HEK293 (cell line): ENCODE data around the gene CDH22.
A peak's percentile ranks its signal among the peaks of the same experiment; 100 is the strongest.

Experiments used
- CTCF ChIA-PET: fragments of 350-600 bp; formaldehyde crosslinking; extraction: SDS; loops from one replicate; lab custom pipeline; 2021; ENCODE audit warnings: antibody characterized with exemption; lab: Yijun Ruan, JAX
- POLR2A ChIA-PET: fragments of 300-600 bp; formaldehyde crosslinking; extraction: SDS; loops from one replicate; lab custom pipeline; 2020; ENCODE audit warnings: antibody characterized with exemption, inconsistent platforms; lab: Yijun Ruan, JAX
- H3K27ac ChIP-seq: fragments of 200-500 bp; sonication (Bioruptor generic); 2 replicates; pipeline ENCODE4 v1.5.1; 2014; ENCODE audit warnings: low read depth, low read length, control low read depth, inconsistent platforms; ENCODE audit errors: extremely low read depth
- H3K36me3 ChIP-seq, 2 experiments: fragments of 200-500 bp in 1 of 2; sonication (Bioruptor generic) in 1 of 2; 1 replicate in 1 of 2; 2 replicates in 1 of 2; pipeline ENCODE4 v1.5.1; 2014 to 2017; ENCODE audit warnings: inconsistent platforms in 2 of 2, low read length in 2 of 2; ENCODE audit not compliant: control insufficient read depth in 2 of 2, insufficient read depth in 1 of 2
- H3K4me1 ChIP-seq: fragments of 200-500 bp; sonication (Bioruptor generic); 2 replicates; pipeline ENCODE4 v1.5.1; 2014; ENCODE audit warnings: mild to moderate bottlenecking, low read length, inconsistent platforms; ENCODE audit not compliant: control insufficient read depth, insufficient read depth
- H3K4me3 ChIP-seq: 2 replicates; pipeline ENCODE4 v1.5.1; 2011; ENCODE audit warnings: low read depth, mild to moderate bottlenecking, control low read depth, low read length, moderate library complexity
- H3K9me3 ChIP-seq: fragments of 200-500 bp; sonication (Bioruptor generic); 2 replicates; pipeline ENCODE4 v1.5.1; 2014; ENCODE audit warnings: low read depth, low read length, inconsistent platforms; ENCODE audit not compliant: control insufficient read depth, insufficient read depth
- AEBP2 ChIP-seq: fragments of 450-650 bp; formaldehyde crosslinking; IDR thresholded peaks from 2 replicates; pipeline ENCODE4 v1.5.1; 2016; ENCODE audit warnings: missing biosample characterization, missing genetic modification characterization, borderline replicate concordance
- GLIS2 ChIP-seq: fragments of 450-650 bp; formaldehyde crosslinking; IDR thresholded peaks from 2 replicates; pipeline ENCODE4 v1.5.1; 2016; ENCODE audit warnings: missing biosample characterization, missing genetic modification characterization
- IKZF3 ChIP-seq: fragments of 450-650 bp; IDR thresholded peaks from 2 replicates; pipeline ENCODE4 v1.5.0; 2018; ENCODE audit warnings: missing biosample characterization, mild to moderate bottlenecking, missing genetic modification characterization, moderate library complexity
- KLF17 ChIP-seq: fragments of 450-650 bp; formaldehyde crosslinking; IDR thresholded peaks from 2 replicates; pipeline ENCODE4 v1.5.1; 2016; ENCODE audit warnings: missing biosample characterization, missing genetic modification characterization
- KLF8 ChIP-seq: fragments of 450-650 bp; formaldehyde crosslinking; IDR thresholded peaks from 2 replicates; pipeline ENCODE4 v1.5.1; 2016; ENCODE audit warnings: missing biosample characterization, missing genetic modification characterization
- PRDM1 ChIP-seq: fragments of 450-650 bp; formaldehyde crosslinking; IDR thresholded peaks from 2 replicates; pipeline ENCODE4; 2016; ENCODE audit warnings: missing biosample characterization, missing genetic modification characterization
- SCRT2 ChIP-seq: fragments of 450-650 bp; formaldehyde crosslinking; IDR thresholded peaks from 2 replicates; pipeline ENCODE4 v1.5.1; 2016; ENCODE audit warnings: missing biosample characterization, missing genetic modification characterization
- ZNF121 ChIP-seq: fragments of 450-650 bp; formaldehyde crosslinking; IDR thresholded peaks from 2 replicates; pipeline ENCODE4 v1.5.1; 2016; ENCODE audit warnings: missing biosample characterization, missing genetic modification characterization
- ZNF133 ChIP-seq: fragments of 450-650 bp; formaldehyde crosslinking; IDR thresholded peaks from 2 replicates; pipeline ENCODE4 v1.5.1; 2016; ENCODE audit warnings: missing biosample characterization, missing genetic modification characterization
- ZNF16 ChIP-seq: fragments of 450-650 bp; formaldehyde crosslinking; IDR thresholded peaks from 2 replicates; pipeline ENCODE4 v1.5.1; 2016; ENCODE audit warnings: low read depth, missing biosample characterization, missing genetic modification characterization
- ZNF169 ChIP-seq: fragments of 450-650 bp; formaldehyde crosslinking; IDR thresholded peaks from 2 replicates; pipeline ENCODE4 v1.5.1; 2016; ENCODE audit warnings: missing biosample characterization, missing genetic modification characterization
- ZNF214 ChIP-seq: fragments of 450-650 bp; formaldehyde crosslinking; IDR thresholded peaks from 2 replicates; pipeline ENCODE4 v1.5.1; 2017; ENCODE audit warnings: missing biosample characterization, mild to moderate bottlenecking, missing genetic modification characterization, borderline replicate concordance
- ZNF23 ChIP-seq: fragments of 450-650 bp; formaldehyde crosslinking; IDR thresholded peaks from 2 replicates; pipeline ENCODE4 v1.5.1; 2016; ENCODE audit warnings: missing biosample characterization, missing genetic modification characterization, borderline replicate concordance
- ZNF311 ChIP-seq: fragments of 450-650 bp; formaldehyde crosslinking; IDR thresholded peaks from 2 replicates; pipeline ENCODE4 v1.5.1; 2017; ENCODE audit warnings: missing biosample characterization, missing genetic modification characterization, borderline replicate concordance
- ZNF398 ChIP-seq: fragments of 450-650 bp; formaldehyde crosslinking; IDR thresholded peaks from 2 replicates; pipeline ENCODE4 v1.5.1; 2017; ENCODE audit warnings: missing biosample characterization, missing genetic modification characterization
- ZNF404 ChIP-seq: fragments of 450-650 bp; formaldehyde crosslinking; IDR thresholded peaks from 2 replicates; pipeline ENCODE4 v1.5.1; 2017; ENCODE audit warnings: missing biosample characterization, missing genetic modification characterization
- ZNF510 ChIP-seq: fragments of 450-650 bp; formaldehyde crosslinking; IDR thresholded peaks from 2 replicates; pipeline ENCODE4 v1.5.1; 2018; ENCODE audit warnings: mild to moderate bottlenecking, missing genetic modification characterization, missing biosample characterization; ENCODE audit not compliant: insufficient replicate concordance
- ZNF600 ChIP-seq: fragments of 450-650 bp; formaldehyde crosslinking; IDR thresholded peaks from 2 replicates; pipeline ENCODE4 v1.5.1; 2016; ENCODE audit warnings: missing biosample characterization, missing genetic modification characterization
- ZNF670 ChIP-seq: fragments of 450-650 bp; formaldehyde crosslinking; IDR thresholded peaks from 2 replicates; pipeline ENCODE4 v1.5.1; 2016; ENCODE audit warnings: missing biosample characterization, missing genetic modification characterization, low read depth
- ZNF791 ChIP-seq: fragments of 450-650 bp; formaldehyde crosslinking; IDR thresholded peaks from 2 replicates; pipeline ENCODE4 v1.5.1; 2016; ENCODE audit warnings: missing biosample characterization, missing genetic modification characterization
- TF ChIP-seq, protein P1 (sequence below): fragments of 450-650 bp; formaldehyde crosslinking; IDR thresholded peaks from 2 replicates; pipeline ENCODE4 v1.5.0; 2017; ENCODE audit warnings: missing biosample characterization, missing genetic modification characterization, borderline replicate concordance

CDH22 gene

DNA sequence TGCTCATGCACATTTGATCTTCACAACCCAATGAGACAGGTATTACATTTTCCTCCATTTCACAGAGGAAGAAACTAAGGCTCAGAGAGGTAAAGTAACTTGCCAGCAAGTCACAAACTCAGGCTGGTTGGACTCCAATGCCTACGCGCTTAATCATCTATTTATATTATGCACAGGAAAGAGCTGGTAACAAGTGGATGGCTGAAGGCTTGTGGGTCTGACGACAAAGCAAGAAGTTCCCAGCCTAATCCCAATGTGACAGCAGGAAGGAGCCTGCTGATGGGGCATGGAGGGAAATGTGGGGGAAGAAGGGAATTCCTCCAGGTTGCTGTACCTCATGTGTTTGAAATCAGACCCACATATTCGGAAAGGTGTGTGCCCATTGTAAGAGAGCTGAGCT, 3.9 kb downstream of the CDH22 start:
- no peak overlapping the region for H3K27ac ChIP-seq
- POLR2A ChIA-PET = no interaction called here
- CTCF ChIA-PET = interaction anchor here (0.7 to 4.1 kb wide), 5 partner anchors 45 to 207 kb away, joined by 3 to 31 read pairs (median 3); no protein-coding TSS in a partner anchor
- H3K4me1 ChIP-seq = peaks cover 3% of the 10 kb centered on the region; the same call in 1 of the 2 replicates
- no peak overlapping the region for H3K4me3 ChIP-seq
- H3K36me3 ChIP-seq = no peaks in the 10 kb centered on the region
- no peaks in the 10 kb centered on the region for H3K9me3 ChIP-seq
- TF ChIP-seq AEBP2 (tag by site-specific recombination) (no peak), SCRT2 (tag by site-specific recombination) (0 out of 2 replicates have a peak, but pooled peaks have one; percentile 21)

DNA sequence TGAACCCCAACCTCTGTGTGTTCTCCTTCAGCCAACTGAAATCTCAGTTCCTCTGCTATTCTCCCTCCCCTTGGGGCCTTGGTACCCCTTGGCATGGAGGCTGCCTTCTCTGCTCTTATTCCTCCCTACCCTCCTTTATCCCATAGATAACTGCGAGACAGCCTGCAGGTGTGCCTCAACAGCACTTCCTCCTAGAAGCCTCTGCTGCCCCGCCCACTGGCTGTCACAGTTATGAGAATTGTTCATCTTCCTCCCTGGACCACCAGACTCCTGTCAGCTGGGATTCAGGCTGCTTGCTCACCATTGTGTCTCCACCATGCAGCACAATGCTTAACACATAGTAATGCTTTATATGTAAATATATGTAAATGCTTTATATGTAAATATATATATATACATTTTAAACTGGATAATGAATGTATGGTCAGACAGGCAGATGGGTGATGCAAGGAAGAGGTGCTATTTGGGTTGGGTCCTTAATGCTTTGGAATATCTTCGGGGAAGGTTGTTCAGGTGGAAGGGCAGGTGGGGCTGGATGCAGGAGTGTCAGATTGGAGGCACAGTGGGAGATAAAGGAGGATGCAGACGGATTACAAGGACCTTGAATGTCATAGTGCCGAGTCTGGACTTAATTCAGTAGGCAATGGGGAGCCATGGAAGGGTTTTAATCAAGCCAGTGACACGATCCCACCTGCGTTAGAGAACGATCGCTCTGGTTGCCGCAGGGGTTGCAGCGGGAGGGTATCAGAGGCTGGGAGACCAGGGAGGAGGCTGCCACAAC, 4.9 kb downstream of the CDH22 start:
- no peak overlapping the region for H3K4me3 ChIP-seq
- no peak overlapping the region for H3K27ac ChIP-seq
- no peaks in the 10 kb centered on the region for H3K36me3 ChIP-seq
- CTCF ChIA-PET = no interaction called here
- TF ChIP-seq ZNF133 (tag by site-specific recombination) (no peak), ZNF791 (no peak), IKZF3 (tag by site-specific recombination) (no peak), PRDM1 (tag by site-specific recombination) (no peak), KLF8 (tag by site-specific recombination) (no peak), ZNF398 (tag by site-specific recombination) (no peak), KLF17 (tag by site-specific recombination) (no peak), GLIS2 (tag by site-specific recombination) (no peak), ZNF23 (tag by site-specific recombination) (no peak)
- TF ChIP-seq, protein P1, sequence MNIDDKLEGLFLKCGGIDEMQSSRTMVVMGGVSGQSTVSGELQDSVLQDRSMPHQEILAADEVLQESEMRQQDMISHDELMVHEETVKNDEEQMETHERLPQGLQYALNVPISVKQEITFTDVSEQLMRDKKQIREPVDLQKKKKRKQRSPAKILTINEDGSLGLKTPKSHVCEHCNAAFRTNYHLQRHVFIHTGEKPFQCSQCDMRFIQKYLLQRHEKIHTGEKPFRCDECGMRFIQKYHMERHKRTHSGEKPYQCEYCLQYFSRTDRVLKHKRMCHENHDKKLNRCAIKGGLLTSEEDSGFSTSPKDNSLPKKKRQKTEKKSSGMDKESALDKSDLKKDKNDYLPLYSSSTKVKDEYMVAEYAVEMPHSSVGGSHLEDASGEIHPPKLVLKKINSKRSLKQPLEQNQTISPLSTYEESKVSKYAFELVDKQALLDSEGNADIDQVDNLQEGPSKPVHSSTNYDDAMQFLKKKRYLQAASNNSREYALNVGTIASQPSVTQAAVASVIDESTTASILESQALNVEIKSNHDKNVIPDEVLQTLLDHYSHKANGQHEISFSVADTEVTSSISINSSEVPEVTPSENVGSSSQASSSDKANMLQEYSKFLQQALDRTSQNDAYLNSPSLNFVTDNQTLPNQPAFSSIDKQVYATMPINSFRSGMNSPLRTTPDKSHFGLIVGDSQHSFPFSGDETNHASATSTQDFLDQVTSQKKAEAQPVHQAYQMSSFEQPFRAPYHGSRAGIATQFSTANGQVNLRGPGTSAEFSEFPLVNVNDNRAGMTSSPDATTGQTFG = no peak
- no peaks in the 10 kb centered on the region for H3K9me3 ChIP-seq
- H3K4me1 ChIP-seq = peaks cover 3% of the 10 kb centered on the region; the same call in 1 of the 2 replicates
- POLR2A ChIA-PET = no interaction called here

GRCh38 chr20:46302106-46302505, 6.2 kb downstream of the CDH22 start:
- POLR2A ChIA-PET = no interaction called here
- H3K36me3 ChIP-seq = no peaks in the 10 kb centered on the region
- CTCF ChIA-PET = interaction anchor here (0.6 to 1.0 kb wide), 4 partner anchors 15 to 288 kb away, joined by 3 to 4 read pairs (median 3); no protein-coding TSS in a partner anchor
- H3K4me3 ChIP-seq = no peak overlapping the region
- H3K4me1 ChIP-seq = no peaks in the 10 kb centered on the region
- H3K27ac ChIP-seq = no peak overlapping the region
- no peaks in the 10 kb centered on the region for H3K9me3 ChIP-seq
- TF ChIP-seq ZNF311 (no peak), ZNF510 (no peak), KLF8 (tag by site-specific recombination) (no peak), ZNF670 (tag by site-specific recombination) (no peak), ZNF404 (no peak), ZNF214 (tag by site-specific recombination) (no peak), ZNF600 (tag by site-specific recombination) (no peak), ZNF169 (no peak), ZNF16 (tag by site-specific recombination) (no peak), ZNF121 (tag by site-specific recombination) (no peak), KLF17 (tag by site-specific recombination) (no peak)
